GM18511 (cell line): Measurements from ENCODE around the gene LSM7.

Source experiments
- ATAC-seq: cut with Tn5 transposase; IDR thresholded peaks from one replicate; pipeline ENCODE4 v1.9.1; 2021; ENCODE audit warnings: mild to moderate bottlenecking, moderate library complexity; ENCODE audit not compliant: unreplicated experiment

Gene LSM7

DNA sequence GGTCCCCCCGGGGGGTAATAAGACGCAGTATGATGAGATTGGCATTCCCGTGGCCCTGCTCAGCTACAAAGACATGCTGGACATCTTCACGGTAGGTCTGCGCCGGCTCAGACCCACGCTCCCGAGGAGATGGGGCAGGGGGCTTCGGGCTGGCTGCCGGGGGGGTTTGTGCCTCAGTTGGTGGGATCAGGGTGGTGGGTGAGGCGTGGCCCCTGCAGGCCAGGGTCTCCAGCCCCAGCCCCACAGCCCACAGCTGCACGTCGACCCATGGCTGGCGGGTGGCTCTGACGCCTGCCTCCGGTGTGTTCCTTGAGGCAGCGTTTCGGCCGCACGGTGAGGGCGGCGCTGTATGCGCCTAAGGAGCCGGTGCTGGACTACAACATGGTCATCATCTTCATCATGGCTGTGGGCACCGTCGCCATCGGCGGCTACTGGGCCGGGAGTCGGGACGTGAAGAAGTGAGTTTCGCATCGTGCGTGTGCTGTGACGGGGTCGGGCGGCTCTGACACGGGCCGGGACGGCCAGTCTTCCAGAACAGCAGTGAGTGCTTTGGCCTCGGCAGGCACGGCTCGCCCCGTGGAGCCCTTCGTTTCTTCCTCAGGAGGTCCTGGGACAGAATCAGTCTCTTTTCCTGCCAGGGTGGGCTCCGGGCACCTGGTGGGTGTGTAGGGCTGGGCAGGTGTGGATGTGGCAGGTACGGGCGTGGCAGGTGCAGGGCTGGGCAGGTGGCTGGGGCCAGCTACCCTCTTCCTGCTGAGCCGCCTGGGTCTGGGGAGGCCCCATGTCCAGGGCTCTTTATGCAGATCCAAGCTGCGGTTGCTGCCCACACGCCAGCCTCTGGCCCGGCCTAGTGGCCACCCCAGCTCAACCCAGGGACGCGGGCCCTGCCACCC lies 10.6 kb upstream of the LSM7 start:
- ATAC-seq, result no peak

DNA sequence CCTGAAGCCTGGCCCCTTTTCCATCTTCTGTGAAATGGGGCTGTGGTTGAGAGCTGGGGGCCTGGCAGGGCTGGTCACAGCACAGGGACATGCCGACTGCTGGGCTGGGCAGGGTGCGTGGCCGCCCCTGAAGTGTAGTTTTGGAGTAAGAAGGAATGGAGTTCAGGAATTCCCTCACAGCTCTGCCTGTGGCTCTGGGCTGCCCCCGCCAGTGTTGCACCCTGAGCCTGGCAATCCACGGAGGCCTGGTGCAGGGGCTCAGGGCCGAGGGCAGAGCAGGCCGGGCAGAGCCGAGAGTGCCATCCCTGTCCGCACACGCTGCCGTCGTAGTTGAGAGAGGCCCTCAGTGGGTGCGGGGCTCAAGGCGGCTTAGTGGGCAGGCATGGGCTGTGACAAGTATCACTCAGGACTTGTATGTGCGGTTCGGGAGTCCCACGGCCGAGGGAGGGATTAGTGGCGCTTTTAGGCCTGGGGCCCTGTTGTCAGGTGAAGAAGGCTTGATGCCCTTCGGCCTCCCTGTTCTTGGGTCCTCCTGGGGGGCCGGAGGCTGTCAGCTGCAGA lies 9.7 kb upstream of the LSM7 start:
- ATAC-seq, result no peak

DNA sequence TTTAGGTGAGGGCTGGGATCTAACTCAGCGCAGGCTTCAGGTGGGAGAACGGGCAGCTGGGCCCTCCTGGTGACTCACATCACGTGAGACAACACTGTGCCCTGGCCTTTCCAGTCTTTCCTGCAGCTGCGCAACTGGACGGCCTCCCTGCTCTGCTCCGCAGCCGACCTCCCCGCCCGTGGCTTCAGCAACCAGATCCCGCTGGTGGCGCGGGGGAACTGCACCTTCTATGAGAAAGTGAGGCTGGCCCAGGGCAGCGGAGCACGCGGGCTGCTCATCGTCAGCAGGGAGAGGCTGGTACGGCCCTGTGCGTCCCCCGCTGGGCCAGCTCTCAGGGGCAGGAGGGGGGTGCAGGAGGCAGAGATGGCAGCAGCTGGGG lies 8.9 kb upstream of the LSM7 start:
- ATAC-seq, result no peak

DNA sequence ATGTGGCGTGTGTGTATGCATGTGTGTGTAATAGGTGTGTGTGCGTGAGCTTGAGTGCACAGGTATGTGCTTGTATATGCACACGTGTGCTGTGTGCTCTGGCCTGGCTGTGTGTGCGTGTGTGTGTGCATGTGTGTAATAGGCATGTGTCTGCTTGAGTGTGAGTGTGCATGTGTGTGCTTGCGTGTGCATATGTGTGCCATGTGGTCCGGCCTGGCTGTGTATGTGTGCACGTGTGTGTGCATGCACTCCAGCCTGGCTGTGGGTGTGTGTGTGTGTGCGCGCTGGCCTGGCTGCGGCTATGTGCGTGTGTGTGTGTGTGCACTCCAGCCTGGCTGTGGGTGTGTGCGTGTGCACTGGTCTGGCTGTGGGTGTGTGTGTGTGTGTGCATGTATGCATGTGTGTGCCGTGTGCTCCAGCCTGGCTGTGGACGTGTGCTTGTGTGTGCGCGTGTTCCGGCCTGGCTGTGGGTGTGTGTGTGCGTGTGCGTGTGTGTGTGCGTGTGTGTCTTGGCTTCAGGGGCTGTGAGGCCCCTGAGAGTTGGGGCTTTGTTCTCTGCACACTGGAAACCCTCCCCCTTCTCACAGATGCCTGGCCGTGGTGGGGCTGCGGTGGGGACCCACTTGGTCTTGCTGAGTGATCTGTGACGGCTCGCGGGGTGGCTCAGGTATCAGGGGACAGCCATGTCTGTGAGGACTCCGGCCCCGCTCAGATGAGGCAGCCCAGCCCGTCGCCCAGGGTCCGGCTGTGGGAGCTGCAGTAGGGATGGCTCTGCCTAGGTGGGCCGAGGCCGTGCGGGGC lies 8.3 kb upstream of the LSM7 start:
- no peak for ATAC-seq

DNA sequence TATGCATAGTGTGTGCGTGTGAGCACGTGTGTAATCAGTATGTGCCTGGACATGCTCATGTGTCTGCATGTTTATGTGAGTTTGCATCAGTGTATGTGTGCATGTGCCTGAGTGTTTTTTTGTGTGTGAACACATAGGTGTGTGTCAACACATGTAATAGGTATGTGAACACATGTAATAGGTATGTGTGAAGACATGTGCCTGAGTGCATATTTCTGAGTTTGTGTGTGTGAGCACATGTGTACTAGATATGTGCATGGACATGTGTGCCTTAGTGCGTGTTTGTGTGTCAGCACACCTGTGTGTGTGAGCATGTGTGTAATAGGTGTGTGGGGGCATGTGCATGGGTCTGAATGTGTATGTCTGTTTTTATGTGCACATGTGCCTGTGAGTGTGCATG lies 7.5 kb upstream of the LSM7 start:
- no peak for ATAC-seq

DNA sequence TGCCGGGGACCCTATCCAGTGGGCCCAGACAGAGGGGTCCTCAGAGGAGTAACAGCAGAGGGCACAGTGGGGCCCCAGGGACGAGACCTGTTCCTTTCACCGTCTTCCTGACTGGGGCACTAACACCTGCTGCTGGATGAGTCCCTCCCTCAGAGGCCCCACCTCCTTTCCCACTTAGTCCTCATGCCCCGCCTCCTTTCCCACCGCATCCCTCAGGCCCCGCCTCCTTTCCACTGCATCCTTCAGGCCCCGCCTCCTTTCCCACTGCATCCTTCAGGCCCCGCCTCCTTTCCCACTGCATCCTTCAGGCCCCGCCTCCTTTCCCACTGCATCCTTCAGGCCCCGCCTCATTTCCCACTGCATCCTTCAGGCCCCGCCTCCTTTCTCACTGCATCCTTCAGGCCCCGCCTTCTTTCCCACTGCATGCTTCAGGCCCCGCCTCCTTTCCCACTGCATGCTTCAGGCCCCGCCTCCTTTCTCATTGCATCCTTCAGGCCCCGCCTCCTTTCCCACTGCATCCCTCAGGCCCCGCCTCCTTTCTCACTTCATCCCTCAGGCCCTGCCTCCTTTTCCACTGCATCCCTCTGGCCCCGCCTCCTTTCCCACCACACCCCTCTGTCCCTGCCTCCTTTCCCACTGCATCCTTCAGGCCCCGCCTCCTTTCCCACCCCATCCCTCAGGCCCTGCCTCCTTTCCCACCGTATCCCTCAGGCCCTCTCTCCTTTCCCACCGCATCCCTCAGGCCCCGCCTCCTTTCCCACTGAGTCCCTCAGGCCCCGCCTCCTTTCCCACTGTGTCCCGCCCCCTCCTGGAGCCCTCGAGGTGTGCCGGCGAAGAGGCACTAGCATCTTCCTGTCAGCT lies 6.8 kb upstream of the LSM7 start:
- no peak for ATAC-seq

DNA sequence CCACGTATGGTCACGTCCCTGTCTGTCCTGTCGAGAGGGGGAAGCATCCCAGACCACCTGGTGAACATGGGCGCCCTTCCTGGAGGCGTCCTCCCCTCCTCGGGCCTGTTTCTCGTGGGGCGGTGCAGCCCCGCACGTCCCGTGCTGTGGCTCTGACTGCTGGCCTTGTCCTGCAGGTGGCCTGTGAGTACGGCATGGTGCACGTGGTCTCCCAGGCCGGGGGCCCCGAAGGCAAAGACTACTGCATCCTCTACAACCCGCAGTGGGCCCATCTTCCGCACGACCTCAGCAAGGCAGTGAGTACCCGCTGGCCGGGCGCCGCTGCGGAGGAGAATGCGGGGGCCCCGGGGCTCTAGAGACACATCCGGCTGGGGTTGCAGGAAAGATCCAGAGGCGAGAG lies 6.0 kb upstream of the LSM7 start:
- ATAC-seq, result no peak

DNA sequence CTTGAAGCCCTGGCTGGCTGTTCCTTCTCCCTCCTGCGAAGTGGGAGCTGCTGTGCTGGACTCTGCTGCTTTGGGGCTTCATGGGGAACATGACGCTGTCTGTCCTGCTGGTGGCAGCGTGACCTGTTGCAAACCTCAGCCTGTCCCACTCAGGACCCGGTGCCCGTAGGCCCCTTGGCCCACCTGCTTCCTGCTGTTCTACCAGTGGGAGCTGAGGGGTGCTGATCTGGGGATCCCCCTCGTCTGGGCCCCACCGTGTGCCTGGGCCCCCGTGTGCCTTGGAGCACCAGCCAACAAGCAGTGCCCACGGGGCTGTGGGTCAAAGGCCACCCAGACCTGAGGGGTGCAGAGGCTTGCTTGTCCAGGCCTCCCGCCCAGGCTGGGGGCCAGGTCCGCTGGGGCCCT lies 5.4 kb upstream of the LSM7 start:
- no peak for ATAC-seq

DNA sequence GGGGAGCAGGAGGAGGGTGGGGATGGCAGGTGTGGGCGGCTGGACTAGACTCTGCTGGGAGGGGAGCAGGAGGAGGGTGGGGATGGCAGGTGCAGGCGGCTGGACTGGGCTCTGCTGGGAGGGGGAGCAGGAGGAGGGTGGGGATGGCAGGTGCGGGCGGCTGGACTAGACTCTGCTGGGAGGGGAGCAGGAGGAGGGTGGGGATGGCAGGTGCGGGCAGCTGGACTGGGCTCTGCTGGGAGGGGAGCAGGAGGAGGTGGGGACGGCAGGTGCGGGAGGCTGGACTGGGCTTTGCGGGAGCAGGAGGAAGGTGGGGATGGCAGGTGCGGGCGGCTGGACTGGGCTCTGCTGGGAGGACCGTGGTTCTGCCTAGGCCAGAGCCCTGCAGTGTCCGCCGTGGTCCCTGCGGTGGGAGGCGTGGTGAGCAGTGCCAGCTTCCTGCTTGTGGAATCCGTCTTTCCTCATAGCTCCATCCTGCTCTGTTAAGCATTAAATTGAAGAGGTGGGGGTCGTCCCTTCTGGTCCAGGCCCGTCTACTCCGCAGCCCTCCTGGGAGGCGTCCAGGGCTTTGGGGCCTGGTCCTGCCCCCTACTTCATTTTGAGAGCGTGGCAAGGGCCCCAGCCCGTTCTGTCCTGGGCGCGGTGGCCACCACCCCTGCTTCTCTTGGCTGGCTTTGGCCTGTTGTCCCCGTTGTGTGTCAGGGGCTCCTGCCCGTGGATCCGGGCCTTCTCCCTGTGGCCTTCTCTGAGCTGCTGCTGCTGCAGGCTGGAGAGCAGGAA lies 4.8 kb upstream of the LSM7 start:
- ATAC-seq, result no peak

DNA sequence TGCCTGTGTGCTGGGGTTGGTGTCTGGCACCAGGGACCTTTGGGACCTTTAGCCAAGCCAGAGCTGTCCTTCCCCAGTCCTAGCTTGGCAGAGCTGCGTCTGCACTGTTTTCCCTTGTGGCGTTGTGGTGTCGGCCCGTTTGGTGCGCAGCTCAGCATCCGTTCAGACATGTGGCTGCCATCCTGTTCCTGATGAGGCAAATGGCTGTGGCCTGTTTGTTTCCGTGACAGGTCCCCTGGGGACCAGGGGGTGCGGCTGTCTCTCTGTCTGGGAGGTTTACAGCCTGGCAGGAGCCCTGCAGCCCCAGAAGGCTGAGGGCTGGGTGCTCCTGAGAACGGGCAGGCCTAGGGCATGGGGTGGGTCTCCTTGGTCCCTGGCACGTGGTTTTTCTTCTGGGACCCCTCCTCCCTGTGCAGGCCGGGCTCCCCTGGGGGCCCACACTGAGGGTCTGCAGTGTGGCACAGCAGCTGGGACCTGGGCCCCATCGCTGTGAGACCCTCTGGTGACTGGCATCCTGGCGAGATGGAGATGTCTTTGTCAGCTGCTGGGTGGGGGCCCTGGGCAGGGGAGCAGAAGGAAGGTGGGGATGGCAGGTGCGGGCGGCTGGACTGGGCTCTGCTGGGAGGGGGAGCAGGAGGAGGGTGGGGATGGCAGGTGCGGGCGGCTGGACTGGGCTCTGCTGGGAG lies 4.1 kb upstream of the LSM7 start:
- no peak for ATAC-seq

DNA sequence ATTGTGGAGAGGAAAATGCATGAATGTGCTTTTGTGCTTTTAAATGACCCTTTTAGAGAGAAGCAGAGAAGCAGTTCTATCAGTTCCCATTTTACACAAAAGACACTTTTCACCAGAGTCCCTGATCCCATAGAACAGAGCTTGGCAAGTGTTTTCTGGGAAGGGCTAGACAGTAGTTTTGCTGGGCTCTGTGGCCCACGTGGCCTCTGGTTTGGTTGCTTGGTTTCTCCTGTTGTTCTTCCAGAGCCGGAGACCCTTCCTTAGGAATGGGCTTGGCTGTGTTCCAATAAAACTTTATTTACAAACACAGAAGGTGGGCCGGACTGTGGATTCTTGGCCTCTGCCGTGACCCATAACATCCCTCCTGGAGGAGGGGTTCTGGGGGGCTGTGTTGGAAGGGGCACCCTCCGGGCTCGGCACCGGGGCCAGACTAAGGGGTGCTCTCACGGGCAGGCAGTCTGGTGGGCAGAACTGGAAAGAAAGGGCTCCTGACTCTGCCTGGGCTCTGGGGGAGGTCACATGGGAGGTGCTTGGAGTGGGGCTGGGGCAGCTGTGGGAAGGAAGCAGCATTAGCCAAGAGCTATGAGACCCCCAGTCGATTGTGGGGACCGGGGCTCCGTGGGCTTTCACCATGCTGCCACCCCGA lies 3.3 kb upstream of the LSM7 start:
- no peak for ATAC-seq

DNA sequence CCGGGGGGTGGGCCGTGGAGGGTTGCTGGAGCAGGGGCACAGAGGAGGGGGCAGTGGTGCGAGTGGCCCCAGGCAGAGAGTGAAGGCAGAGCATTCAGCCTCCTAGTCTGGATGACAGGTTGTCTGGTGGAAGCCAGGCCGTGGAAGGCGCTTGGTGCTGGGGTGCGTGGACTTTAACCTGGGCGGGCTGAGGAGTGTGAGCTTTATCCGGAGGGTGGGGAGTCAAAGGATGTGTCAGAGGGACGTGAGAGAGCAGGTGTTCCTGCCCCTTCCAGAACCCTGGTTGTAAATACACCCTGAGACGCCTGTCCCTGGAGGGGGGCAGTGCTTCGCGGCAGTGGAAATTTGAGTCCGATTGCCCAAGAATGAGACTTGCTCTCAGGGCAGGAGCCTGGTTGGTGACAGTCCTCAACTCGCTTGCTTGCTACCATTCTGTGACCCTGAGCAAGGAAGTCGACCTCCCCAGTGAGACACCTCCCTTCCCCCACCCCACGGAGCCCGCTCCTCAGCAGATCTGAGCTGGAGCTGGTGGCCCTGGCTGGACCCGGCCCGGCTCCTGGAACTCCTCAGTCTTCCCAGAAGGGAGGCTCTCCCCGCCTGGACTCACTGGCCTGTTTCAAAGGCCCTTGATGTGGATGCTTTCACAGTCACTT lies 2.4 kb upstream of the LSM7 start:
- no peak for ATAC-seq

DNA sequence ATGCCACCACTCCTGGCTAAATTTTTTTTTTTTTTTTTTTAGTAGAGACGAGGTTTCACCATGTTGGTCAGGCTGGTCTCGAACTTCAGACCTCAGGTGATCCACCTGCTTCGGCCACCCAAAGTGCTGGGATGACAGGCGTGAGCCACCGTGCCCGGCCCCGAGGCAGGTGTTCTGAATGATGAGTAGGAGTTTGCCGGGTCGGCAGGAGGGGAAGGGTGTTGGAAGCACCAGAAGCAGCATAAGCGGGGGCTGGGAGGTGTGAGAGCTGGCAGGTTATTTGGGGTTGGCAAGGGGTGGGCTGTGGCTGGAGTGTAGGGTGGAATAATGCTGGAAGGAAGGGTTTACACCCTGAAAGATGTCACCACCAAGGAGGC lies 1.9 kb upstream of the LSM7 start:
- no peak for ATAC-seq

DNA sequence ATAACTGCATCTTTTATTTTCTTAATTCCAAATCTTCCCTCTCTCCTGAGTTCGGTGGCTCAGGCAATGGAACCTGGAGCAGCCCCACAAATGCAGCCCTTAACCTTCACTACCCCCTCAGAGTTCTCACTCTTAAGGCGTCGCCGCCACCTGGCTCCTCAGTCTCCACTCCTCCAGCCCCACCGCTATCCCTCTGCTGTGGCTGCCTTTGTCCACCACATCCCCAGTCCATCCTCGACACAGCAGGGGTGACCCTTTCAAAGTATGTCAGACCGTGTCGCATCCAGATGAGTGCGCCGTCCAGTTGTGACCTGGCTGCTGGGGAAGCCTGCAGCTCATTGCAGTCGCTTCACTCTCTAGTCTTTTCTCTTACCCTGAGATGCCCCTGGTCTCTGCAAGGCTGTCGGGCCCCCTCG lies 1.1 kb upstream of the LSM7 start:
- ATAC-seq, result no peak

DNA sequence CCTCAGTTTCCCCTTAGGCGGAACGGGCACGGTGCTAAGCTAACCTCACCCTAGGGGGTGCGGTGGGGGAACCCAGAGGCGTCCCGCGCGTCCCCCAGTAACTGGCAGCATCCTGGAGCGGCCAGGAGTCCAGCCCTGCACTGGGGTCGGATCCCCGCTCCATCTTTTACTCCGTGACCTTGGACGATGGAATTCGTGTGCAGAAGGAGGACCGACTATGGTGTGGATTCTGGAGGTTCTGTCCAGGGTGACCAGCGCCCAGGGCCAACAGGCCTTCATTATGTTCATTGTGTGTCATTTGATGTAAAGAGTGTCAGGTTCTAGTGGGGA lies 728 bp upstream of the LSM7 start:
- no peak for ATAC-seq

DNA sequence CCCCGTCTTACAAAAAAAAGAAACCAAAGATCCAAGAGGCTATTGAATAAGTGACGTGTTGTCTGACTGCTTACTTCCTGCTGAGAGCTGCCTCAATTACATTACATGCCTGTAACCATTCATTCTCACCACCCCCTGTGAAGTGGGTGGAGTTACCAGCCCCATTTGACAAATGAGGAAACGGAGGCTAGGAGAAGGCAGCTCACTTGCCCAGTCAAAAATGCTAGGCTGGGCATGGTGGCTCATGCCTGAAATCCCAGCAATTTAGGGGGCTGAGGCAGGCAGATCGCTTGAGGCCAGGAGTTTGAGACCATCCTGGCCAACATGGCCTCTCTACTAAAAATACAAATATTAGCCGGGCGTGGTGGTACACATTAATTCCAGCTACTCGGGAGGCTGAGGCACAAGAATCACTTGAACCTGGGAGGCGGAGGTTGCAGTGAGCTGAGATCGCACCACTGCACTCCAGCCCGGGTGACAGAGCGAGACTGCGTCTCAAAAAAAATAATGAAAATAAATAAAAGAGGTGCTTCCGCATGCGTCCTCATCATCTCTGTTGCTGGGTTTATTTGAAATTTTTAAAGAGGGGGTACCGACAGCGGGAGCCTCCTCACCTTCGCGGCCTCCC lies 499 bp downstream of the LSM7 start:
- no peak for ATAC-seq

DNA sequence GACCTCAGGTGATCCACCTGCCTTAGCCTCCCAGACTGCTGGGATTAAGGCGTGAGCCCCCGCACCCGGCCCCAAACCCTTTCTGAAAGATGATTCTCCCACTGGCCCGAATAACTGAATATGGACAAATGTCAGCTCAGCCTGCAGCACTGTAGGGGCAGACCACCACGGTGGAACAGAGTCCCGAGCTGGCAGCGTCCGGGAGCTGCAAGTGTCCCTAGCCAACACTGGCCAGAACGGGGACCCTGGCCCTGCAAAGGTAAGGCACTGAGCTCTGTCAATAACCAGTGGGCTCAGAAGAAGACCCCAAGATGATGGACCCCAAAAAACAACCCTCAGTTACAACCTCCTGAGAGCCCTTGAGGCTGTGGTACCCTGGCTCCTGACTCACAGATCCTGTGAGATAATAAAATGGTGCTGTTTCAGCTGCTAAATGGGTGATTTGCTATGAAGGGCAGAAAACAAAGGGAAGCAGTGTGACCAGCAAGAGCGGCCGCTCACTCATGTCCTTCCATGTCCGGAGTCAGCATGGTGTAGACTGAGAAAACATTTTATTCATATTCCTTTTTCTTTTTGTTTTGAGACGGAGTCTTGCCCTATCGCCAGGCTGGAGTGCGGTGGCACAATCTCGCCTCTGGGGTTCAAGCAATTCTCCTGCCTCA lies 1.6 kb downstream of the LSM7 start:
- no peak for ATAC-seq
